C4-2B (cell line): Measurements from ENCODE around the gene NOP58.
"Not testable (repeated sequence)": the region's sequence is repeated elsewhere in the genome, so short reads cannot be mapped to it uniquely, and the experiment has no call there.

Source experiments
- H3K27ac ChIP-seq: fragments of 450-650 bp; 2 replicates; pipeline ENCODE4 v1.5.1; 2017
- ZFX ChIP-seq: fragments of 450-650 bp; IDR thresholded peaks from 2 replicates; pipeline ENCODE4 v1.6.1; 2017
- TF ChIP-seq, protein P1 (sequence below): fragments of 450-650 bp; conservative IDR thresholded peaks from 2 replicates; pipeline ENCODE4 v1.5.1; 2017; ENCODE audit warnings: mild to moderate bottlenecking

Gene NOP58

DNA sequence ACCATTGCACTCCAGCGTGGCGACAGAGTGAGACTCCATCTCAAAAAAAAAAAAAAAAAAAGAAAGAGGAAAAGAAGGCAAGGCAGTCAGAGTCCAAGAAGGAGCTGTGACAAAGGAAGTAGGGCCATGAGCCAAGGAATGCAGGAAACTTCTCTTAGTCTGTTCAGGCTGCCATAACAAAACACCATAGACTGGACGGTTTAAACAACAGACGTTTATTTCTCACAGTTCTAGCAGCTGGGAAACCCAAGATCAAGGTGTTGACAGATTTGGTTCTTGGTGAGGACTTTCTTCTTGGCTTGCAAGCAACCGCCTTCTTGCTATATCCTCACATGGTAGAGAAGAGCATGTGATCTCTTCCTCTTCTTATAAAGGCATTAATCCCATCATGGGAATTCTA, 14.1 kb upstream of the NOP58 start:
- no peak for TF ChIP-seq ZFX
- TF ChIP-seq, protein P1, sequence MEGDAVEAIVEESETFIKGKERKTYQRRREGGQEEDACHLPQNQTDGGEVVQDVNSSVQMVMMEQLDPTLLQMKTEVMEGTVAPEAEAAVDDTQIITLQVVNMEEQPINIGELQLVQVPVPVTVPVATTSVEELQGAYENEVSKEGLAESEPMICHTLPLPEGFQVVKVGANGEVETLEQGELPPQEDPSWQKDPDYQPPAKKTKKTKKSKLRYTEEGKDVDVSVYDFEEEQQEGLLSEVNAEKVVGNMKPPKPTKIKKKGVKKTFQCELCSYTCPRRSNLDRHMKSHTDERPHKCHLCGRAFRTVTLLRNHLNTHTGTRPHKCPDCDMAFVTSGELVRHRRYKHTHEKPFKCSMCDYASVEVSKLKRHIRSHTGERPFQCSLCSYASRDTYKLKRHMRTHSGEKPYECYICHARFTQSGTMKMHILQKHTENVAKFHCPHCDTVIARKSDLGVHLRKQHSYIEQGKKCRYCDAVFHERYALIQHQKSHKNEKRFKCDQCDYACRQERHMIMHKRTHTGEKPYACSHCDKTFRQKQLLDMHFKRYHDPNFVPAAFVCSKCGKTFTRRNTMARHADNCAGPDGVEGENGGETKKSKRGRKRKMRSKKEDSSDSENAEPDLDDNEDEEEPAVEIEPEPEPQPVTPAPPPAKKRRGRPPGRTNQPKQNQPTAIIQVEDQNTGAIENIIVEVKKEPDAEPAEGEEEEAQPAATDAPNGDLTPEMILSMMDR: no peak

DNA sequence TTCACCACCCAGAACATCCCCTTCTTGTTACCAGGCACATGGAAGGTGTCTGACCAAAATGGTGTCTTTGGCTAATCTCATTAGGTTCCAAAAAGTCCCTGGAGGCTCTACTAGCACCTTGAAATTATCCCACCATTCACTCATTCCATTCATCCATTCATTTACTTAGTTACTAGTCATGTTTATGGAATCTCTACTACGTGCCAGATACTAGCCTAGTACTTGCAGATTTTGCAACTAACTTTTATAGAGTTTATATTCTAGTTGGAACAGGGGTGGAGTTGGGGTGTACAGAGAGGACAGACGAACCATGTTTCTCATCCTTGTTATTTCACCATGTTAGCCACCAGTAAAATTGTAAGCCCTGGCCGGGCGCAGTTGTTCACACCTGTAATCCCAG, 4.0 kb upstream of the NOP58 start:
- TF ChIP-seq, protein P1: no peak
- TF ChIP-seq ZFX: no peak
- H3K27ac ChIP-seq: no peak overlapping the region

More for the DNA sequence above, 14.1 kb upstream of the NOP58 start:
- H3K27ac ChIP-seq: no peak overlapping the region

DNA sequence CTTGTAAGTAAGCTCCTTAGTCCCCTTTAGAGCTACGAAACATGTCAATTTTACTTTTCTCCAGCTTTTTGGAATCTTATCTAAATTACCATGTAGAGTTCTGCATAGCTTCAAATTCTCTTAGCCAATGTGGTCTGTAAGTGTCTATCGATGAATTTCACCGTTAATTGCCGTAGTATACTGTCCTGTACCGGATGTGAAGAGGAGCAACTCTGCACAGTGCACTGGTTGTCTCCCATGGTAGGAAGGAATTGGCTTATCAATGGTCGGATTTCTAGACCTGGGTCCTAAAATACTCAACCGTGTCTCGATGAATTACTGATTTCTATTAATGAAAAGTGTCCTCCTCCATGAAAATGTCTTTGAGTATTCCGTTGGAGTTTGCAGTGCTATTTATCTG, 1.9 kb downstream of the NOP58 start:
- no peak overlapping the region for H3K27ac ChIP-seq
- TF ChIP-seq, protein P1: no peak
- no peak for TF ChIP-seq ZFX

DNA sequence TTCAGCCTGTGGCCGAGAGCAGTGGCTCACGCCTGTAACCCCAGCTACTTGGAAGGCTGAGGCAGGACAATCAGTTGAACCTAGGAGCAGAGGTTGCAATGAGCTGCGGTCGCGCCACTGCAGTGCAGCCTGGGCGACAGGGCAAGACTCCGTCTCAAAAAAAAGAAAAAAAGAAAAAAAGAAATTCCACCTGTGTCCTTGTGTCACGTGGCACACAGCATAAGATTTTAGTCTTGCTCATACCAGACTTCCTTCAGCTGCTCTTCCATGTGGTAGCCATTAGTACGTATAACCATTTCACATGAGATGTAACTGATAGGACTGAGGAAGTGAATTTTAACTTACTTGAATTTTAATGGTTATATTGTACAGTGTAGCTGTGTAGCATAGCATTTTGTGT, 4.0 kb downstream of the NOP58 start:
- no peak for TF ChIP-seq ZFX
- TF ChIP-seq, protein P1: no peak
- no peak overlapping the region for H3K27ac ChIP-seq

DNA sequence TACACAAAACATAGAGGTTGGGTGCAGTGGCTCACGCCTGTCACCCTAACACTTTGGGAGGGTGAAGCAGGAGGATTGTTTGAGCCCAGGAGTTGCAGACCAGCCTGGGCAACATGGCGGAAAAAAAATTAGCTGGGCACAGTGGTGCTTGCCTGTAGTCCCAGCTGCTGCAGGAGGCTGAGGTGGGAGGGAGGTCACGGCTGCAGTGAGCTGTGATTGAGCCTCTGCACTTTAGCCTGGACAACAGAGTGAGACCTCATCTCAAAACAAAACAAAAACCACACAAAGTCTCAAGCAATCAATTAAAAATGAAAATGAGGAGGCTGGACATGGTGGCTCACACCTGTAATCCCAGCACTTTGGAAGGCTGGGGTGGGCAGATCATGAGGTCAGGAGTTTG, 4.9 kb downstream of the NOP58 start:
- TF ChIP-seq, protein P1: no peak
- TF ChIP-seq ZFX: no peak
- H3K27ac ChIP-seq: no peak overlapping the region

DNA sequence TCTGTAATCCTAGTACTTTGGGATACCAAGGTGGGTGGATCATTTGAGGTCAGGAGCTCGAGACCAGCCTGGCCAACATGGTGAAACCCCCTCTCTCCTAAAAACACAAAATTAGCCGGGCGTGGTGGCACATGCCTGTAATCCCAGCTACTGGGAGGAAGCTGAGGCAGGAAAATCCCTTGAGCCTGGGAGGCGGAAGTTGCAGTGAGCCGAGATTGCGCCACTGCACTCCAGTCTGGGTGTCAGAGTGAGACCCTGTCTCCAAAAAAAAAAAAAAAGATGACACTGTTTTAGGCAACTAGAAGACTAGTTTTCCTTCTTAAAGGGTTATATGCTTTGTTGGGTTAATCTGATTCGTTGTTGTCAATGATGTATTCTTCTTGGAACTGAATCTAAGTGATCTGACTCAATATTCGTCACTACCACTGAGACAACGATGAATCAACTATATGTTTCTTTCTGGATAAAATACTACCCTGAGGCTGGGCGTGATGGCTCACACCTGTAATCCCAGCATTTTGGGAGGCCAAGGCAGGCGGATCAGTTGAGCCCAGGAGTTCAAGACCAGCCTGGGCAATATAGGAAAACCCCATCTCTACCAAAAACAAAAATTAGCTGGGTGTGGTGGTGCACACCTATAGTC, 10.6 kb downstream of the NOP58 start:
- not testable (repeated sequence) for H3K27ac ChIP-seq

DNA sequence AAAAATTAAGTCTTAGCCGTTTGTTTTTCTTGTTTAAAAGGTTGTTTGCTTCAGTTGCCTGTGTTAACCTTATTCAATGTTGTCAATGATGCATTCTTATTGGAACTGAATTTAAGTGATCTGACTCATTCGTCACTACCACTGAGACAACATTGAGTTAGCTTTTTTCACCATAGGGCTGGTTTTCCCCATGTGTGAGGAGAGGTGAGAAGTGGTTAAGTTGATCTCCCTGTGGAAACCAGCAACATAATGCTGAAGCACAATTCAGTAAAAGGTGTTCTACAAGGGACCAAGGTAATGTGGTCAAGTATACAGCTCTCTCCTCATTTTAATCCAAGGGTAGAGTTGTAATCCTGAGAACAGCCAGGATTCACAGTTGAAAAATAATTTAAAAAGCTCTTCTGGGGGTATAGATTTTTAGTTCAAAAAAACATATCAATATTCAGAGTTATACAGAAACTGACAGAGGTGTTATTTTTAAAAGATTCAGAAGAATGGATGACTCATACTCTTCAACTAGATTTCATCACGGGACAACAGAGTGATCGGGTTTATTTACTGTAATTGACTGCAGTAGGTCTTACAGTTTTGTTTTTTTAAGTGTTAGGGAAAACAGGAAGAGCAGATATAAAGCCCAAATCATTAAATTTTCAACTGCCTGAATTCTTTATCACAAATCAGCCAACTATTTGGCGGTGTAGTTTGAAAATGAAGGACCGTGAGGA, 12.6 kb downstream of the NOP58 start:
- H3K27ac ChIP-seq: no peak overlapping the region
- no peak for TF ChIP-seq ZFX
- TF ChIP-seq, protein P1: no peak

DNA sequence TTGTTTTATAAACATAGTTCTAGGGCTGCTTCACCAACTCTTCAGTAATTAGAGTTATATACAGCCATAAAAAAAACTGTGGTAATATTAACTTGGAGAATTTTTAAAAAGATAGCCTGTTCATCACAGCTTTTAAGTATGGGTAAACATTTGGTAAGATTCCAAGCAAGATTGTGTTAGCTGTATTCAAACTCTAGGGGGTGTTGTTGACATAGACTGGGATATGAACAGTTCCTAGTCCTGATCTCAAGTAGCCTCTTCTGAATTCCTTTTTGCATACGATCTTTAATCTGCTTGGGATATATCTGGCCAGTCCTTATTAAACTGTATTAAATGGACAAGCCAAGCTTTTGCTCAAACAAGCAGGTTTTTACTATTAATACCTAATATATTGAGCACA, 13.4 kb downstream of the NOP58 start:
- TF ChIP-seq ZFX: no peak
- TF ChIP-seq, protein P1: peak; percentile 49
- H3K27ac ChIP-seq: no peak overlapping the region
